Pancreas (tissue), 10 donors: Measurements from ENCODE around the gene DCAF11. TPM values are rescaled to one million over a fixed set of nuclear protein-coding genes. Genes with fewer than 3 reads are reported as not detected.

Experiments
- ATAC-seq, 4 donors: fragments of 200-7000 bp; cut with Tn5 transposase; one replicate each; pipeline versions ENCODE4 v1.8.0 to v1.9.1; 2020; ENCODE audit warnings: mild to moderate bottlenecking in 4 of 4, moderate library complexity in 4 of 4
- DNase-seq, 6 donors: peaks; one replicate each; pipeline ENCODE4 v3.0.0-alpha.2; 2020
- FAIRE-seq: peaks from 2 replicates; lab custom pipeline; 2012; peaks lifted over from hg19 to GRCh38; lab: Jason Lieb, UNC
- H3K27ac ChIP-seq, 4 donors: fragments of 200-600 bp; sonication (generic); 1 replicate in 3 of 4; 2 replicates in 1 of 4; pipeline versions ENCODE4 v1.5.0 to v1.8.0; 2020
- H3K27me3 ChIP-seq, 4 donors: fragments of 200-600 bp; one replicate each; pipeline ENCODE4 v1.8.0; 2021
- H3K36me3 ChIP-seq, 3 donors: fragments of 200-600 bp; sonication (generic) in 1 of 3; one replicate each; pipeline versions ENCODE4 v1.5.0 to v1.8.0; 2020 to 2021
- H3K4me1 ChIP-seq, 3 donors: fragments of 200-600 bp; one replicate each; pipeline ENCODE4 v1.8.0; 2021
- H3K4me3 ChIP-seq, 4 donors: fragments of 200-600 bp; sonication (generic) in 2 of 4; one replicate each; pipeline versions ENCODE4 v1.5.0 to v1.8.0; 2020 to 2021
- H3K9me3 ChIP-seq, 4 donors: fragments of 200-600 bp; one replicate each; pipeline ENCODE4 v1.8.0; 2021
- CTCF ChIP-seq, 4 donors: fragments of 200-600 bp; sonication (generic) in 3 of 4; IDR thresholded peaks; one replicate each; pipeline versions ENCODE4 v1.5.0 to v1.8.0; 2021; ENCODE audit warnings: antibody characterized with exemption in 4 of 4
- WGBS, 2 donors: extraction: QIAGEN DNeasy Blood & Tissue Kit; methylation state at CpG; one replicate each; pipeline ENCODE4 v1.1.7; 2013; 5-methylcytosine and 5-hydroxymethylcytosine counted together
- intact Hi-C, 3 donors: fragments of 100-400 bp; cut with DNase I; formaldehyde crosslinking; loops; one replicate each; pipeline versions ENCODE4 v1.11.1 to v1.14.2; 2022
- polyA plus RNA-seq, 2 donors: library from polyadenylated mRNA; stranded (reverse); fragments of 200-250 nt; gene quantifications; one replicate each; pipeline ENCODE4 v1.2.3, GENCODE V29; 2013
- total RNA-seq, 6 donors: library from RNA; stranded (reverse); fragmentation: NEBNext Ultra II Directional in 4 of 6; extraction: Animal tissue kit (Norgen Biotek cat#: 25700) in 4 of 6; gene quantifications; one replicate each; pipeline versions ENCODE4 v1.2.1 to v1.2.4, GENCODE V29; 2021 to 2023
- donor health status: healthy with polysubstance abuse.
- donor health status: DM: no; HTN: no; CAD: no; lungs with moderate emphysema.
- donor health status: DM: no; HTN: no; CAD: no.
- donor health status: control.
- donor health status: control.
- donor health status: Bipolar disorder and iron deficiency.
- donor health status: DM: yes; HTN: yes; CAD: no.
- donor health status: DM: no; HTN: no; CAD: no.
- donor health status: DM: no; HTN: no; CAD: no.
- donor health status: DM: yes; HTN: yes; CAD: no.

Gene DCAF11
- total and polyA plus RNA-seq, 8 donors = 34.2 to 78.9 (median 56.0) TPM

GRCh38 chr14:24095271-24096068 lies 19.1 kb upstream of the DCAF11 start:
- intact Hi-C loops = no loop called here
- no peak for FAIRE-seq
- peak overlapping the region; percentile 91 to 96 (median 94) for H3K27ac ChIP-seq
- 33 to 36% methylated on average over 12 of the region's 12 CpGs for WGBS, 2 donors
- peak in 3 of 6 donors; percentile 45 to 60 (median 52) for DNase-seq
- TF ChIP-seq CTCF (IDR thresholded peaks at IDR 0.05) = no peak
- H3K4me3 ChIP-seq = peak overlapping the region; percentile 75 to 94 (median 84)
- H3K4me1 ChIP-seq = peaks cover 14 to 31% (median 14%) of the 10 kb centered on the region in 3 donors
- ATAC-seq = no peak
- H3K36me3 ChIP-seq = no peaks in the 10 kb centered on the region
- no peaks in the 10 kb centered on the region for H3K9me3 ChIP-seq
- H3K27me3 ChIP-seq = no peaks in the 10 kb centered on the region

DNA sequence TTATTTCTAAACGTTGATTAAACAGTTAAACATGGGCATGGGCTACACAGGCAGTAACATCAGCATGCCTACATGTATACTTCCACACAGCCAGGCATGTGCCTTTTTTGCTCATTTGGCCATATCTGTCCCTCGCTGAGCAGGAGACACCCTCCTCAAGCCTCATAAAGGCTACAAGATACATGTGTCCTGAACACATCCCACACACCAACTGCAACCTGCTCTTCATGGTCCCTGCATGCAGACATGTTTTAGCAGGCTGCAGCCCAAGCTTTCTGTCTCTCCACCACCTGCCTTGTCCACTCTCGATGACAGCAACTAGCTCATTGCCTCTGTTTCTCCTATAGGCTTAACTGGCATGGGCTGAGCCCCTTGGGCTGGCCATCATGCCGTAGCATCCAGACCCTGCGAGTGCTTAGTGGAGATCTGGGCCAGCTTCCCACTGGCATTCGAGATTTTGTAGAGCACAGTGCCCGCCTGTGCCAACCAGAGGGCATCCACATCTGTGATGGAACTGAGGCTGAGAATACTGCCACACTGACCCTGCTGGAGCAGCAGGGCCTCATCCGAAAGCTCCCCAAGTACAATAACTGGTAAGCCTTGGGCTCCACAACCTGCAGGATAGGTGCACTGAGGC lies 17.9 kb upstream of the DCAF11 start:
- H3K4me1 ChIP-seq = peaks cover 12 to 28% (median 14%) of the 10 kb centered on the region in 3 donors
- no peak overlapping the region for H3K27ac ChIP-seq
- TF ChIP-seq CTCF (IDR thresholded peaks at IDR 0.05) = no peak

GRCh38 chr14:24098229-24098926 lies 16.2 kb upstream of the DCAF11 start:
- Histone ChIP-seq H3K27me3 (no peaks in the 10 kb centered on the region), H3K36me3 (no peaks in the 10 kb centered on the region), H3K4me1 (peaks cover 9 to 14% (median 13%) of the 10 kb centered on the region in 3 donors), H3K9me3 (no peaks in the 10 kb centered on the region), H3K27ac (peak overlapping the region; percentile 36 to 58 (median 40)), H3K4me3 (no peak overlapping the region)
- whole genome bisulfite sequencing, 2 donors = 92% methylated on average over 16 of the region's 16 CpGs
- no peak for FAIRE-seq
- TF ChIP-seq CTCF (IDR thresholded peaks at IDR 0.05) = no peak
- intact Hi-C loops = no loop called here
- peak in 2 of 6 donors; percentile 36 to 58 for DNase-seq
- no peak for ATAC-seq

More for the DNA sequence above, 17.9 kb upstream of the DCAF11 start:
- H3K27me3 ChIP-seq = no peaks in the 10 kb centered on the region
- DNase-seq (no peak), FAIRE-seq (no peak), ATAC-seq (no peak)
- 90 to 92% methylated on average over 8 of the region's 8 CpGs for WGBS, 2 donors
- intact Hi-C loops = no loop called here
- no peaks in the 10 kb centered on the region for H3K36me3 ChIP-seq
- H3K9me3 ChIP-seq = no peaks in the 10 kb centered on the region
- H3K4me3 ChIP-seq = no peak overlapping the region

DNA sequence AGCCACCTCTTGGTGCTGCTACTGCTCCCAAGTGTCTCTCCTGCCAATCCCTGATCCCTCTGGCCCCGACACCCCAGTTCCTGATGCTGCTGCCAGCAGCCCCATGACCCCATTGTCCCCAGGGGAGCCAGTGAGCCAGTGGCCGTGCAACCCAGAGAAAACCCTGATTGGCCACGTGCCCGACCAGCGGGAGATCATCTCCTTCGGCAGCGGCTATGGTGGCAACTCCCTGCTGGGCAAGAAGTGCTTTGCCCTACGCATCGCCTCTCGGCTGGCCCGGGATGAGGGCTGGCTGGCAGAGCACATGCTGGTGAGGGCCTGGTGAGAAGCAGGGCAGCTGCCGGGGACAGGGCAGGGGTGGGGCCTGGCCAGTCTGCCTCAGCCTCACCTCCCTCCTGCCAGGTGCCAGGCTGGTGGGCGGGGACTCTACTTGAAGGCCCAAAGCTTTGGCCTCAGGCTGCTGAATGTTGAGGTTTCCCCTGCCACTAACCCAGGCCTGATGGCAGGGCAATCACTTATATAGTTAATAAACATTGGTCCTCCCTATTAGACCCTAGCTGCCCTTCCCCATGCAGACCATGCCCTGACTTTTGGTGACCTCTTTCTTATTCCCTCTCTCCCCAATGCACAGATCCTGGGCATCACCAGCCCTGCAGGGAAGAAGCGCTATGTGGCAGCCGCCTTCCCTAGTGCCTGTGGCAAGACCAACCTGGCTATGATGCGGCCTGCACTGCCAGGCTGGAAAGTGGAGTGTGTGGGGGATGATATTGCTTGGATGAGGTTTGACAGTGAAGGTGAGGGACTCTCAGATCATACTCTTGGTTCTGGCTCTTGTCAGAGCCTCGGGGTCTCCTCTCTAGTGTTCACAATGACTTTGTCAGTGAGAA lies 15.4 kb upstream of the DCAF11 start:
- Histone ChIP-seq H3K4me1 (peaks cover 9 to 14% (median 11%) of the 10 kb centered on the region in 3 donors), H3K4me3 (no peak overlapping the region), H3K27ac (peak overlapping the region; percentile 36 to 58 (median 40)), H3K27me3 (no peaks in the 10 kb centered on the region), H3K9me3 (no peaks in the 10 kb centered on the region), H3K36me3 (no peaks in the 10 kb centered on the region)
- ATAC-seq = peak; percentile 82 to 89 (median 86)
- DNase-seq = peak; percentile 84 to 98 (median 95)
- WGBS, 2 donors = 40 to 48% methylated on average over 17 of the region's 17 CpGs
- TF ChIP-seq CTCF (IDR thresholded peaks at IDR 0.05) = no peak
- FAIRE-seq = no peak
- intact Hi-C loops = no loop called here
